Smooth muscle cell of the brain vasculature (primary cell): ENCODE results near the gene TTC34.

Source experiments
- DNase-seq: peaks from one replicate; pipeline ENCODE4 v3.0.0-alpha.2; 2012; ENCODE audit warnings: low read depth, low spot score

The TTC34 gene

DNA sequence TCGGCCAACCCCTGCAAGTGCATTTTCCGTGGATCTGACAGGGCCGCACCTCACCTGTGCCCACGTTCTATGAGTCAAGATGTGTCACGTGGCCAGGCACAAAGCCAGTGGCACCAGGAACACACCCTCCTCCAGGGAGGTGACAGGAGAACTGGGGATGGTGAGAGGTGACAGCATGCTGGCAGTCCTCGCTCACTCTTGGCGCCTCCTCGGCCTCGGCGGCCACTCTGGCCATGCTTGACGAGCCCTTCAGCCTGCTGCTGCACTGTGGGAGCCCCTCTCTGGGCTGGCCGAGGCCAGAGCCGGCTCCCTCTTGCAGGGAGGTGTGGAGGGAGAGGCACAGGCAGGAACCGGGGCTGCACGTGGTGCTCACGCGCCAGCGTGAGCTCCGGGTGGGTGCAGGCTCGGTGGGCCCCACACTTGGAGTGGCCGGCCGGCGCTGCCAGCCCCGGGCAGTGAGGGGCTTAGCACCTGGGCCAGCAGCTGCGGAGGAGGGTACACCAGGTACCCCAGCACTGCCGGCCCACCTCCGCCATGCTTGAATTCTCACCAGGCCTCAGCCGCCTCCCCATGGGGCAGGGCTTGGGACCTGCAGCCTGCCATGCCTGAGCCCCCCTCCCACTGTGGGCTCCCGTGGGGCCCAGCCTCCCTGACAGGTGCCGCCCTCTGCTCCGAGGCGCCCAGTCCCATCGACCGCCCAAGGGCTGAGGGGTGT, 11.6 kb upstream of the TTC34 start:
- no peak for DNase-seq

GRCh38 chr1:2812136-2812535, 10.6 kb upstream of the TTC34 start:
- no peak for DNase-seq

DNA sequence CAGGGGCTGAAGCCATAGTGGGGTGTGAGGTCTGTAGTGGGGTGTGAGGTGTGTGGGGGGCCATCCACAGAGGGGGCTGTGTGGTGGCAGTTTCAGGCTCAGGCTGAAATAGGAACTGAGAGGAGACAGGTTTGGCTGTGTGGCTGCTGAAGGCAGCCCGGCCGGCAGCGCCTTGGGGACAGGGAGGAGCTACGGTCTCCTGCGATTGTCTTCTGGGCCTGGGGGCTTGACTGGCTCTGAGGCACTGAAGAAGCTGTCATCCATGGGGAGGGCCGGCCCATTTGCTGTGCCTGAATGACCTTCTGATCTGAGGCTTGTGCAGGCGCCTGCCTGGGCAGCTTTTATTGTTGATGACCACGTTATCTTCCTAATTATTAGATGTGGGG, 10.0 kb upstream of the TTC34 start:
- DNase-seq: no peak

- no peak for DNase-seq
These were observed 9.5 kb upstream of the TTC34 start for GRCh38 chr1:2810899-2811532.

DNA sequence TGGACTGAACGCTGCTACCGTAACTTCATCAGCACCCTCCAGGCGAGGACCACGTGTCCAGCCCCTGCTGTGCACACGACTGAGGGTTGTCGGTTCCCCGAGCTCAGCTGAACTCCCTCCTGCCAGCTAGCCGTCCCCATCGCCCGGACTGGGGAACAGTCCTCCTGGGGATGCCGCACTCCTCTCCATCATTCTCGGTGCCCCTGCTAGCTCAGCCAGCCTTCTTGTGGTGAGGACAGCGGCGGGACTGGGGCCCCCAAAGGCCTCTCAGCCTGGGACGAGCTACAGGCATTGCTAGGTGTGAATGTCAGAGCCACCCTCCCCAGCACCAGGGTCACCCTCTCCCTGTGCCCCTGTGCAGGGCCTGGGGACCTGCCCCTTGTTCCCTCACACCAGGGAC, 8.8 kb upstream of the TTC34 start:
- no peak for DNase-seq

DNA sequence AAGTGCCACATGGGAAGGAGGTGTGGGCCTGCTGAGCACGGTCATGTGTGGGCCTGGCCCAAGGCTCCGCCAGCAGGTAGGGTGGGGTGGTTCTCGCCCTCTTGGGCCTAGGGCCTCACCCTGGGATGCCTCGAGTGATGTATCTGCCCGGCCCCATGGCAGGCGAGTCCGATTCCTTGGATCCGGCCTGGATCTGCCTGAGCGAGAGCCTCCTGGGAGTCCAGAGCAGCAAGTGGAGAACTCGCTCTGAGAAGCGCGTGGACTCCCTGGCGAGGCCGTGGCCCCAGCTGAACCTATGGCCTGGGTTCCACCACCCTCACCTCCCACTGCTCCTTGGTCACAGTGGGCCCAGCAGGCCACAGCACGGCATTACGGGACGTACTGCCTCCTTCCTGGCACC, 8.2 kb upstream of the TTC34 start:
- DNase-seq: no peak

DNA sequence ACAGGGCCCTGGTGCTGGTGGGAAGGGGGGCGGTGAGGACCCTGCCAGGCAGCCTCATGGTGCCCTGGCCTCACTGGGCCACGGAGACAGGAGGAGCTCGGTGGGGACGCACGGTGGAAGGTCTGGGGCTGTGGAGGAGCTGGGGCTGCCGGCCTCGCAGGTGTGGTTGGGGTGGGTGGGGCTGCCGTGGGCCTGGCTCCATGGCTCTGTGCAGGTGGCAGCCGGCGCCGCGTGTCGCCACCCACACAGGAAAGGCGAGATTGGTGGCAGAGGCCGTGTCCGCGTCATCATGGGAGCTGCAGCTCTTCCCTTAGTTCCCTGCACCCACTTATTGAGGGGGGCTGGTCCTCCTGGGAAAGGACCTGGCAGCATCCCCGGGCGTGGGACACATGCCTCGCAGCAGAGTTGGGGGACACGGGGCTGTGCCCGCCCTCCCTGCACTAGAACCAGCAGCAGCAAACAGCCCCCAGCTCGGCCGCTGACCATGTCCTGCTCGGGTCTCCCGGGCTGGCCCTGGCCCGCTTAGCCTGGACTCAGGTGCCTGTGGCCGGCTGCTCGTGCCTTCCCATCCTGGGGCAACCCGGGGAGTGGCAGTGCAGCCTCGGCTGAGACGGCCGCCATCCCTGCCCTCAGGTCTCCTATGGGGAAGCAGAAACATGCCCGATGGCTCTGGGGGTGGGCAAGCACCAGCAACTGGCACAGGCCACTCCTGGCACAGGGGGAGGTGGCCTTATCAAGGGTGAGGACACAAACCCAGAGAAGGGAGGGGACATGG, 7.5 kb upstream of the TTC34 start:
- DNase-seq: no peak

- no peak for DNase-seq
These were observed 6.9 kb upstream of the TTC34 start for GRCh38 chr1:2808386-2808705.

- DNase-seq: no peak
These were observed 6.3 kb upstream of the TTC34 start for GRCh38 chr1:2807678-2808385.

DNA sequence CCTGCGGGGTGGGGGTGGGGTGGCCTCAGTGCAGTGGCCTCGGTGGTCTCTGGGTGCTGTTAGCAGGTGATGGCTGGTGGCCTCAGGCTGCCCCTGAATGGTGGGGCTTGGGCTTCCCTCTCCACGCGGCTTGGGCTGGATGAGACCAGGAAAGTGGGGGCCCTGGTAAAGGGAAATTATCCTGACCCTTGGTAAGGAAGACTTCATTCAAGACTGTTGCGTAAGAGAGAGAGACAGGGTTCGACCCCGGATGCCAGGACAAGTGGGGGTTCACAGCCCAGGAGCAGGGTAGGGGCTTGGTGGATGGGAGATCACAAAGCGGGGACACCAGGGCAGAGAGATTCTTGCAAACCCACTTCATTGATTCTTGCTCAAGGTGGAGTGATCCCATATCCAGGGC, 5.5 kb upstream of the TTC34 start:
- DNase-seq: no peak

- no peak for DNase-seq
These were observed 5.1 kb upstream of the TTC34 start for GRCh38 chr1:2806591-2806990.

GRCh38 chr1:2805801-2806430, 4.4 kb upstream of the TTC34 start:
- no peak for DNase-seq

DNA sequence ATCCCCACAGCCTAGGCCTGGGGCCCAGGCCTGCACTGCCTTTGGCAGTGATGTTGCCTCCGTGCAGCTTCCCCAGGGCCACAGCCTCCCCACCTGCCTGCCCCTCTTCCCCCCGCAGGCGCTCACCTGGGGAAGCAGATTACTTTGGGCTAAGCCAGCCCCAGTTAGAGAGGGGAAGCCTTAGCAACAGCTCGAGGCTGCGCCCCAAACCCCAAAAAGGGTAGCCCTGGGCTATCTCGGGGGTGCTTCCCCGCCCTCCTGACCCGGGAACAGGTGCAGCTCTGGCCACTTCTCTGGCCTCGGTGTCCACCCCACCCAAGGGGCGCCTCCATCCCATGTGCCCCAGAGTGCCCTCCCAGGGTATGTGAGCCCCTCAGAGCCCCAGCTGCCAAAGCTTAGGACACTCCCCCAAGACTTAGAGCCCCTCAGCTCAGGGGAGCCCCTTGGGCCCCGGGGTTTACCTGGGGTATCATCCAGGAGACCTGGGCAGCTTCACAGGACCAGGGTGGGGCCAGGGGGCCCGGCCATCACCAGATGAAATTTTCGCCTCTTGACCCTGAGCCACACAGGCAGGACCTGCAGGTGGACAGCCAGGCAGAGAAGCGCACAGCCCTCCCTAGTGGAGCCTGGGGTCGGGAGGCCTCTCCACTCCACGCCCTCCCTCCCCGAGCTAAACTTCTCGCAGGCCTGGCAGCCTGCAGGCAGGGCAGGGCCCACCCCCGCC, 3.3 kb upstream of the TTC34 start:
- DNase-seq: no peak

DNA sequence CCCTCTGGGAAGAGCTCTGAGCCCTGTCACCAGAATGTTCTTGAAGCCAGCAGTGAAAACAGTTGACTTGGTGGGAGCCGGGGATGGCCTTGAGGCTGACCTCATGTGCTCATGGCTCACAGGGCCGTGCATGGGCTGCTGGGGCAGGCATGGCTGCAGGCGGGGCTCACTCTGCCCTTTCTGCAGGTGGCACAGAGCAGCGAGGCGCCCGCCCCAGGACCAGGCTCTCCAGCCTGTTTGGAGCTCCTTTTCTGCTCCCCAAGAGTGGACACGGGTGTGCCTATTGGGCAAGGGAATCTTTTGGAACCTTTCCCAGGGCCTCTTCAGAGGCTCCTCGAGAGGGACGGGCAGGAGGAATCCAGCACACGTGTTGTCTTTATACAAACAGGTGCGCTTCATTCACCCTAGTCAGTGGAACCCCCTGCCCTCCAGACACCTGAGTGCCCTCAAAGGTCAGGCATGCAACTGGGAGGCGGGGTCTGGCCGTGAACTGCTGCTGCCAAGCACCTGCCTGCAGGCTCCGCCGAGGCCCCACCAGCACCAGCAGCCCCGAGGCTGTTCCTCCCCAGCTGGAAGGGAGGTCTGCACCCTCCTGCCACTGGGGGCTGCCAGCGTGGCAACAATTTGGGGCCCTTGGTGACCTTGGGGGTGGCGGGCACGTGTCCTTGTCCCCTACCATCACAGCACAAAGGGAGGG, 2.6 kb upstream of the TTC34 start:
- no peak for DNase-seq

DNA sequence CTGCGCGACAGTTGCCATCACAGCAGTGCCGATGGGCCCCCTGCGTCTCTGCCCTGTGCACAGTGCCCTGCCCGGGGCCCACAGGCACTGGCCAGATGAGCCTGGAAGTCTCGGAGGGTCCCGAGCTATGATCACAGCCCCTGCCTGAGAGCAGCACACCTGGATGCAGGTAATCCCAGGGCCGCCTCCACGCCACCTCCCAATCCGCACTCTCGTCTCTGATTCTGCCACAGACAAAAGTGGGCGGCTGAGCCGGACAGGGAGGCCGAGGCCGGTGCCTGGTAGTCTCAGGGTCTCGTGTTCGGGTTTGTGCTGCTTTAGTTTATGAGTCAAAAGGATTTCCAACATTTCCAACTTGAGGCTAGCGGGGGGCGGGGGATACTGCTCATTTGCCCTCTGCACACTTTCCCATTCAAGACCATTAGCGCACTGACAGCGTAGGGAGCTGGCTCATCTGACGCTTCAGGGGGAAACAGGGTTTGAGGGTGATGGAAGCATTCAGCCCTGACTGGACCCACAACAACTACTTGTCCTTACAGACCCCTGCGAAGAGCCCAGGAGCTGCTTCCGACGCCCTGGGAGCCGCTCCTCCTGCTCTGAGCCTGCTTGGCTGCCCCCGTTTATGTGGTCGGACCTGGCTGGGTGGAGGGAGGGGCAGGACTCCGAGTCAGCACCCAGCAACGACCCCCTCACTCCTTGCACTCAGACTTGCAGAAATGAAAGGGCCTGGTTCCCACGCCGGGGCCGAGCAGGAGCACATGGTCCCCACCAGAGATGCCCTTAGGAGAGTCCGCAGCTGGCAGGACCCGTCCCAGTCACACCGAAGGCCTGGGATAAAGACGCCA, 1.8 kb upstream of the TTC34 start:
- DNase-seq: no peak

GRCh38 chr1:2802421-2802961, 998 bp upstream of the TTC34 start:
- no peak for DNase-seq

GRCh38 chr1:2801046-2801445, 447 bp downstream of the TTC34 start:
- no peak for DNase-seq

GRCh38 chr1:2800664-2801045, 838 bp downstream of the TTC34 start:
- DNase-seq: no peak
